Mucosa of stomach (tissue), 1 donor: Measurements from ENCODE around the gene SLC49A3.
A peak's percentile ranks its signal among the peaks of the same experiment; 100 is the strongest.
"Not testable (repeated sequence)": the region's sequence is repeated elsewhere in the genome, so short reads cannot be mapped to it uniquely, and the experiment has no call there.

ENCODE experiments used
- H3K27me3 ChIP-seq: one replicate; pipeline ENCODE4 v1.7.0; 2013; ENCODE audit warnings: mild to moderate bottlenecking, low read length; ENCODE audit not compliant: control insufficient read depth, insufficient read depth
- H3K36me3 ChIP-seq: one replicate; pipeline ENCODE4 v1.7.0; 2013; ENCODE audit warnings: low read length; ENCODE audit not compliant: control insufficient read depth, insufficient read depth
- H3K4me1 ChIP-seq: one replicate; pipeline ENCODE4 v1.7.0; 2013; ENCODE audit warnings: mild to moderate bottlenecking, low read length; ENCODE audit not compliant: control insufficient read depth, insufficient read depth
- H3K4me3 ChIP-seq: one replicate; pipeline ENCODE4 v1.7.0; 2013; ENCODE audit warnings: low read length
- H3K9ac ChIP-seq: one replicate; pipeline ENCODE4 v1.7.0; 2013; ENCODE audit warnings: mild to moderate bottlenecking, low read length, moderate library complexity
- H3K9me3 ChIP-seq: one replicate; pipeline ENCODE4 v1.7.0; 2013; ENCODE audit warnings: mild to moderate bottlenecking, low read length, moderate library complexity; ENCODE audit not compliant: control insufficient read depth
- donor health status: Pancreatic carcinoma.

SLC49A3 gene

GRCh38 chr4:706083-706633 lies 17.2 kb upstream of the SLC49A3 start:
- H3K4me1 ChIP-seq: peaks cover 52% of the 10 kb centered on the region
- peak overlapping the region; percentile 87 for H3K4me3 ChIP-seq
- H3K36me3 ChIP-seq, H3K9me3 ChIP-seq, H3K27me3 ChIP-seq: not testable (repeated sequence)
- peak overlapping the region; percentile 99 for H3K9ac ChIP-seq

GRCh38 chr4:705278-706082 lies 16.5 kb upstream of the SLC49A3 start, which contains the start of gene PCGF3:
TSS of gene PCGF3 (plus strand) at chr4:705832. CDS start at chr4:733681, 27,849 bp downstream.
- H3K36me3 ChIP-seq: no peaks in the 10 kb centered on the region
- H3K4me3 ChIP-seq: peak within 1 kb of the TSS; percentile 87
- peaks cover 59% of the 10 kb centered on the region for H3K4me1 ChIP-seq
- no peaks in the 10 kb centered on the region for H3K9me3 ChIP-seq
- no peaks in the 10 kb centered on the region for H3K27me3 ChIP-seq
- peak within 1 kb of the TSS; percentile 99 for H3K9ac ChIP-seq

- peak overlapping the region; percentile 69 for H3K9ac ChIP-seq
- peaks cover 64% of the 10 kb centered on the region for H3K4me1 ChIP-seq
Observed at GRCh38 chr4:704971-705277, 16.0 kb upstream of the SLC49A3 start.

GRCh38 chr4:704198-704891 lies 15.4 kb upstream of the SLC49A3 start:
- Histone ChIP-seq H3K4me3 (no peak overlapping the region), H3K4me1 (peaks cover 70% of the 10 kb centered on the region), H3K9me3 (no peaks in the 10 kb centered on the region), H3K9ac (peak overlapping the region; percentile 69), H3K36me3 (no peaks in the 10 kb centered on the region), H3K27me3 (no peaks in the 10 kb centered on the region)

More at GRCh38 chr4:704971-705277, 16.0 kb upstream of the SLC49A3 start:
- no peaks in the 10 kb centered on the region for H3K9me3 ChIP-seq
- H3K4me3 ChIP-seq: peak overlapping the region; percentile 69
- H3K36me3 ChIP-seq: no peaks in the 10 kb centered on the region
- no peaks in the 10 kb centered on the region for H3K27me3 ChIP-seq

- peaks cover 74% of the 10 kb centered on the region for H3K4me1 ChIP-seq
- H3K36me3 ChIP-seq: no peaks in the 10 kb centered on the region
- no peaks in the 10 kb centered on the region for H3K9me3 ChIP-seq
- no peaks in the 10 kb centered on the region for H3K27me3 ChIP-seq
- H3K9ac ChIP-seq: no peak overlapping the region
- H3K4me3 ChIP-seq: no peak overlapping the region
Observed at GRCh38 chr4:703336-704197, 14.6 kb upstream of the SLC49A3 start.

GRCh38 chr4:702618-703048 lies 13.7 kb upstream of the SLC49A3 start:
- Histone ChIP-seq H3K36me3 (no peaks in the 10 kb centered on the region), H3K27me3 (no peaks in the 10 kb centered on the region), H3K9ac (no peak overlapping the region), H3K9me3 (no peaks in the 10 kb centered on the region), H3K4me3 (no peak overlapping the region), H3K4me1 (peaks cover 66% of the 10 kb centered on the region)

- no peaks in the 10 kb centered on the region for H3K9me3 ChIP-seq
- H3K4me3 ChIP-seq: no peak overlapping the region
- peaks cover 58% of the 10 kb centered on the region for H3K4me1 ChIP-seq
- H3K27me3 ChIP-seq: no peaks in the 10 kb centered on the region
- no peaks in the 10 kb centered on the region for H3K36me3 ChIP-seq
- no peak overlapping the region for H3K9ac ChIP-seq
Observed at GRCh38 chr4:700587-701264, 11.8 kb upstream of the SLC49A3 start.

- H3K4me1 ChIP-seq: peaks cover 54% of the 10 kb centered on the region
- no peaks in the 10 kb centered on the region for H3K27me3 ChIP-seq
- H3K9me3 ChIP-seq: no peaks in the 10 kb centered on the region
- no peak overlapping the region for H3K9ac ChIP-seq
- no peak overlapping the region for H3K4me3 ChIP-seq
- H3K36me3 ChIP-seq: no peaks in the 10 kb centered on the region
Observed at GRCh38 chr4:699816-700580, 11.0 kb upstream of the SLC49A3 start.

GRCh38 chr4:694341-694940 lies 5.5 kb upstream of the SLC49A3 start:
- H3K27me3 ChIP-seq, H3K9me3 ChIP-seq: not testable (repeated sequence)

GRCh38 chr4:692771-693554 lies 4.0 kb upstream of the SLC49A3 start:
- H3K9ac ChIP-seq: no peak overlapping the region
- peaks cover 24% of the 10 kb centered on the region for H3K4me1 ChIP-seq
- no peak overlapping the region for H3K4me3 ChIP-seq
- peaks cover 3% of the 10 kb centered on the region for H3K27me3 ChIP-seq
- no peaks in the 10 kb centered on the region for H3K36me3 ChIP-seq
- H3K9me3 ChIP-seq: no peaks in the 10 kb centered on the region

More at GRCh38 chr4:694341-694940, 5.5 kb upstream of the SLC49A3 start:
- not testable (repeated sequence) for H3K9ac ChIP-seq, H3K36me3 ChIP-seq, H3K4me3 ChIP-seq
- H3K4me1 ChIP-seq: peaks cover 16% of the 10 kb centered on the region
